Activated naive CD8-positive, alpha-beta T cell (primary cell): ENCODE data around the gene GASK1A.

Experiments used
- H3K27ac Mint-ChIP-seq: one replicate; pipeline ENCODE4 v1.8.0; 2021; ENCODE audit warnings: mixed read lengths
- H3K27me3 Mint-ChIP-seq: one replicate; pipeline ENCODE4 v1.8.0; 2021; ENCODE audit warnings: mixed read lengths
- H3K36me3 Mint-ChIP-seq: one replicate; pipeline ENCODE4 v1.8.0; 2021; ENCODE audit warnings: mixed read lengths
- H3K4me1 Mint-ChIP-seq: one replicate; pipeline ENCODE4 v1.8.0; 2021; ENCODE audit warnings: low read depth, mixed read lengths
- H3K4me3 Mint-ChIP-seq: one replicate; pipeline ENCODE4 v1.8.0; 2021; ENCODE audit warnings: mild to moderate bottlenecking, mixed read lengths
- H3K9me3 Mint-ChIP-seq: one replicate; pipeline ENCODE4 v1.8.0; 2021; ENCODE audit warnings: low read depth, mixed read lengths

Gene GASK1A

GRCh38 chr3:42996633-42997075, 17.5 kb downstream of the GASK1A start:
- no peak overlapping the region for H3K27ac Mint-ChIP-seq
- H3K36me3 Mint-ChIP-seq = no peaks in the 10 kb centered on the region
- H3K4me1 Mint-ChIP-seq = no peaks in the 10 kb centered on the region
- H3K27me3 Mint-ChIP-seq = no peaks in the 10 kb centered on the region
- no peaks in the 10 kb centered on the region for H3K9me3 Mint-ChIP-seq
- no peak overlapping the region for H3K4me3 Mint-ChIP-seq

DNA sequence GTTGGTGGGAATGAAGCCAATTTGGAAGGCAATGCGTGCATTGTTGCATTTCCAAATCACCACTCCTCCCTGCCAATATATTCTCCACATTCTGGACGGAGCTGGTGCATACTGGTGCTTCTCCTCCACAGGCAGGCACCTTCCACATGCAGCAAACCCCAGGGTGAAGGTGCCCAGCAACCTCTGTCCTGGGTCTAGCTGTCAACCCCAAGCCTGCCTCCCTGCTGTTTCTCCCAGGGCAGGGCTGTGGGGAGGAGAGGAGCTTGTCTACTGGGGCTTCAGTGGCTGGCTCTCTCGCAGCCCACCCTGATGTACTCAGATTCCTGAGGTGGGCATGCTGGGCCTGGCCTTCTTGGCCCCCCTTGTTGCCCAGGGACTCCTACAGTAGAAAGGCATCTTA, 20.1 kb downstream of the GASK1A start:
- Mint-ChIP-seq H3K27me3 (no peaks in the 10 kb centered on the region), H3K4me1 (peaks cover 3% of the 10 kb centered on the region), H3K4me3 (no peak overlapping the region), H3K36me3 (no peaks in the 10 kb centered on the region), H3K27ac (no peak overlapping the region), H3K9me3 (no peaks in the 10 kb centered on the region)

DNA sequence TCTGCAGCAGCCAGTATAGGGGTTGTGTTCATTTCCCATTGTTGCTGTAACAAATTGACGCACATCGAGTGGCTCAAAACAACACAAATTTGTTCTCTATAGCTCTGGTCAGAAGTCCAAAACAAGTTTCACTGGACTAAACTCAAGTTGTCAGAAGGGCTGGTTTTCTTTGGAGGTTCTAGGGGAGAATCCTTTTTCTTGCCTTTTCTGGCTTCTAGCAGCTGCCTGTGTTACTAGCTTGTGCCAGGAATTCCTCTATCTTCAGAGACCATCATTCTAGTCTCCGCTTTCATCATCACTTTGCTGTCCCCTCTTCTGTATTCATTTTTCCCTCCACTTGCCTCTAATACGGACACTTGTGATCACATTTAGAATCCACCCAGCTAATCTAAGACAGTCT, 20.5 kb downstream of the GASK1A start:
- no peak overlapping the region for H3K4me3 Mint-ChIP-seq
- peaks cover 6% of the 10 kb centered on the region for H3K4me1 Mint-ChIP-seq
- H3K36me3 Mint-ChIP-seq = no peaks in the 10 kb centered on the region
- no peaks in the 10 kb centered on the region for H3K27me3 Mint-ChIP-seq
- H3K27ac Mint-ChIP-seq = no peak overlapping the region
- H3K9me3 Mint-ChIP-seq = no peaks in the 10 kb centered on the region

DNA sequence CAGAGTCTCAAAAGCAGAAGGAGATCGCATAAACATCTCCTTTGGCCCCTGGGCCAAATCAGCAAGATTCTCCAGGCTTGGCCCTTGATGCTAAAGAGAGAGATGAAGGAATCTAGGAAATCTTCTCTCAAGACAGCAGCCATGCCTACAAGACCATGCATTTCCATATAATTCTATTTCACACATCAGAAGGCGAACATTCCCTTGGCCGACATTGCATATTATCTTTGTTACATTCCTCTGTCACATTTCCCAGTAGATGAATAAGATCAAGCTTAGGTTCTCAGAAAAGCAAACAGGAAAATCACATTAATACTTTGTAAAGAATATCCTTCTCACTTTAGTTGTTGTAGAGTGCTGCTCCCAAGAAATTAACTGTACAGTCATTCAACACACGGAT, 21.3 kb downstream of the GASK1A start:
- no peaks in the 10 kb centered on the region for H3K36me3 Mint-ChIP-seq

GRCh38 chr3:43001094-43001553, 22.0 kb downstream of the GASK1A start:
- H3K4me3 Mint-ChIP-seq = no peak overlapping the region
- H3K4me1 Mint-ChIP-seq = peaks cover 21% of the 10 kb centered on the region
- H3K27ac Mint-ChIP-seq = no peak overlapping the region
- no peaks in the 10 kb centered on the region for H3K36me3 Mint-ChIP-seq
- H3K27me3 Mint-ChIP-seq = no peaks in the 10 kb centered on the region
- no peaks in the 10 kb centered on the region for H3K9me3 Mint-ChIP-seq

More for the DNA sequence above, 21.3 kb downstream of the GASK1A start:
- Mint-ChIP-seq H3K4me1 (peaks cover 13% of the 10 kb centered on the region), H3K27ac (no peak overlapping the region), H3K27me3 (no peaks in the 10 kb centered on the region), H3K9me3 (no peaks in the 10 kb centered on the region), H3K4me3 (no peak overlapping the region)

GRCh38 chr3:43001556-43002121, 22.5 kb downstream of the GASK1A start:
- Mint-ChIP-seq H3K4me1 (peaks cover 24% of the 10 kb centered on the region), H3K27ac (no peak overlapping the region), H3K27me3 (no peaks in the 10 kb centered on the region), H3K9me3 (no peaks in the 10 kb centered on the region), H3K36me3 (no peaks in the 10 kb centered on the region), H3K4me3 (no peak overlapping the region)

DNA sequence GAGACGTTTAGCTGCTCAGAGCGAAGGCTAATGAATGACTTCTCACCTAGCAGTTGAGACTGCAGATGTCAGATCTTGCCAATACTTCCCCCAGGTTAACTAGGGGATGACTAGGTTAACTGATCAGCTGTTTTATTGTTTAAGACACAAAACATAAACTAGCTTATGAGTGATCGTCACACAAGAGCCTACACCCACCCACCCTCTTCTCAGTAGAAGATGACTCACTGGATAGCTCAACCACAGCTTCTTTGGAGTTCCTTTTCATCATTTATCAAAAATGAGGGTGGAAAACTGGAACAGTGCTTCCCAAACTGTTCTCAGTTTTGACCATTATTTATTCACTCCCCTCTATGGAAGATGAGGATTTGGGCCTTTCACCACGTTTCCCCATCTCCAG, 25.2 kb downstream of the GASK1A start:
- no peaks in the 10 kb centered on the region for H3K9me3 Mint-ChIP-seq
- peaks cover 31% of the 10 kb centered on the region for H3K4me1 Mint-ChIP-seq
- H3K36me3 Mint-ChIP-seq = no peaks in the 10 kb centered on the region
- H3K27me3 Mint-ChIP-seq = no peaks in the 10 kb centered on the region
- H3K4me3 Mint-ChIP-seq = no peak overlapping the region
- no peak overlapping the region for H3K27ac Mint-ChIP-seq

- Mint-ChIP-seq H3K4me1 (peaks cover 31% of the 10 kb centered on the region), H3K27me3 (no peaks in the 10 kb centered on the region), H3K27ac (no peak overlapping the region), H3K9me3 (no peaks in the 10 kb centered on the region), H3K36me3 (no peaks in the 10 kb centered on the region), H3K4me3 (no peak overlapping the region)
Observed at GRCh38 chr3:43005253-43005652, 26.1 kb downstream of the GASK1A start.

DNA sequence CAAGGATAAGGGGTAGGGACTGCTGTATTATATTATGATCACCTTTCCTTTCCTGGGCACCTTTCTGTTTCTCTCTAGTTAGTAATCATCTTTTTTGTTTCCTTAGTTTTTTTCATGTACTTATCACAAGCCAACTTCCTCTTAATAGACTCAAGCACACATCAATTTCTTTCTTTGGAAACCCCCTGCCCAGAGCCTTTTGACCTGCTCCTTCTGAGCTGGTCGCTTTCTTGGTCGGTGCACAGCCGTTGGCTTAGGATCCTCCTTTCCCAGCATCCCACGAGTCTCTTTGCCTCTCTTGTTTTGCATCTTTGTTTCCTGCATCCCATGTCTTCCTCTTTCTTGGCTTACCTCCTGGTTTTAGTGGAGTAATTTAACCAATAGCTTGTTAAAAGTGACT, 26.9 kb downstream of the GASK1A start:
- H3K36me3 Mint-ChIP-seq = no peaks in the 10 kb centered on the region
- no peaks in the 10 kb centered on the region for H3K27me3 Mint-ChIP-seq
- no peak overlapping the region for H3K4me3 Mint-ChIP-seq
- H3K27ac Mint-ChIP-seq = peak overlapping the region; percentile 36
- no peaks in the 10 kb centered on the region for H3K9me3 Mint-ChIP-seq
- H3K4me1 Mint-ChIP-seq = peaks cover 35% of the 10 kb centered on the region

- H3K9me3 Mint-ChIP-seq = no peaks in the 10 kb centered on the region
- peaks cover 37% of the 10 kb centered on the region for H3K4me1 Mint-ChIP-seq
- H3K36me3 Mint-ChIP-seq = no peaks in the 10 kb centered on the region
- no peak overlapping the region for H3K27ac Mint-ChIP-seq
- H3K4me3 Mint-ChIP-seq = no peak overlapping the region
- H3K27me3 Mint-ChIP-seq = no peaks in the 10 kb centered on the region
Observed at GRCh38 chr3:43006825-43007224, 27.7 kb downstream of the GASK1A start.

- Mint-ChIP-seq H3K36me3 (no peaks in the 10 kb centered on the region), H3K4me1 (peaks cover 32% of the 10 kb centered on the region), H3K9me3 (no peaks in the 10 kb centered on the region), H3K4me3 (no peak overlapping the region), H3K27ac (no peak overlapping the region), H3K27me3 (no peaks in the 10 kb centered on the region)
Observed at GRCh38 chr3:43009547-43009946, 30.4 kb downstream of the GASK1A start.

DNA sequence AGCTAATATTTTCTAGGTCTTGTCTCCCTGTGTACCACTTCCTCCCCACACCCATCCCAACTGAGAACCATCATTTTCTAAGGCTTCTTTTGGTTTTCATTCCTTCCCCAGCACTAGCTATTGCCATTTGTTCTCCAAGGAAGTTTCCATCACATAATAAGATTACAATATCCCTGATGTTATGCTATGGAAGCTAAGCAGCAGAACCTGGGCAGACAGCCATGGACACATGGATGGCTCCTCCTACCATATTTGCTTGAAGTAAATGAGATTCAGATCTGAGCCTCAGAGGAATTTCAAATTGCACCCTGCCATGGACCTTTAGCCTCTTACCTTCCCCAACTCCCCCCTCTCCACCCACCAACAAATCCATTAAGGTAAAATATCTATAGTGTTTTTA, 31.5 kb downstream of the GASK1A start:
- peaks cover 21% of the 10 kb centered on the region for H3K4me1 Mint-ChIP-seq
- no peaks in the 10 kb centered on the region for H3K27me3 Mint-ChIP-seq
- H3K4me3 Mint-ChIP-seq = no peak overlapping the region
- no peak overlapping the region for H3K27ac Mint-ChIP-seq
- no peaks in the 10 kb centered on the region for H3K9me3 Mint-ChIP-seq
- H3K36me3 Mint-ChIP-seq = no peaks in the 10 kb centered on the region

DNA sequence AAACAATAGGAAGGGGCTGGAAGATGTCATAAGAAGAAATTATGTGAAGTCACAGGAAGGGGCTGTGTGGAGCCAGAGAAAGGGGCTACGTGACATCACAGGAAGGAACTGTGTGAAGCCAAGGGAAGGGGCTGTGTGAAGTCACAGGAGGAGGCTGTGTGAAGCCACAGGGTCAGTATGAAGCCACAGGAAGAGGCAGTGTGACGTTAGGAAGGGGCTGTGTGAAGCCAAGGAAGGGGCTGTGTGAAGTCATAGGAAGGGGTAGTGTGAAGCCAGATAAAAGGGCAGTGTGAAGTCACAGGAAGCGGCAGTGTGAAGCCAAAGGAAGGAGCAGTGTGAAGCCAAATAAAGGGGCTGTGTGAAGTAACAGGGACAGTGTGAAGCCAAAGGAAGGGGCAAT, 32.5 kb downstream of the GASK1A start:
- Mint-ChIP-seq H3K4me3 (no peak overlapping the region), H3K36me3 (no peaks in the 10 kb centered on the region), H3K27me3 (no peaks in the 10 kb centered on the region), H3K27ac (no peak overlapping the region), H3K9me3 (no peaks in the 10 kb centered on the region), H3K4me1 (peaks cover 13% of the 10 kb centered on the region)

DNA sequence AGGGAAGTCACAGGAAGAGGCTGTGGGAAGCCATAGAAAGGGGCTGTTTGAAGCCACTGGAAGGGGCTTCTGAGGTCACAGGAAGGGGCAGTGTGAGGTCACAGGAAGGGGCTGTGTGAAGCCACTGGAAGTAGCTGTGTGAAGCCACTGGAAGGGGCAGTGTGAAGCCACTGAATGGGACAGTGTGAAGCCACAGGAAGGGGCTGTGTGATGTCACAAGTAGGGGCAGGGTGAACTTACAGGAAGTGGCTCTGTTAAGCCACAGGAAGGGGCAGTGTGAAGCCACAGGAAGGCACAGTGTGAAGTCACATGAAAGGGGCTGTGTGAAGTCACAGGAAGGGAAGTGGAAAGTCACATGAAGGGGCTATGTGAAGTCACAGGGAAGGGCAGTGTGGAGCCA, 33.1 kb downstream of the GASK1A start:
- H3K27ac Mint-ChIP-seq = no peak overlapping the region
- H3K27me3 Mint-ChIP-seq = no peaks in the 10 kb centered on the region
- no peaks in the 10 kb centered on the region for H3K36me3 Mint-ChIP-seq
- peaks cover 10% of the 10 kb centered on the region for H3K4me1 Mint-ChIP-seq
- H3K9me3 Mint-ChIP-seq = no peaks in the 10 kb centered on the region
- no peak overlapping the region for H3K4me3 Mint-ChIP-seq

DNA sequence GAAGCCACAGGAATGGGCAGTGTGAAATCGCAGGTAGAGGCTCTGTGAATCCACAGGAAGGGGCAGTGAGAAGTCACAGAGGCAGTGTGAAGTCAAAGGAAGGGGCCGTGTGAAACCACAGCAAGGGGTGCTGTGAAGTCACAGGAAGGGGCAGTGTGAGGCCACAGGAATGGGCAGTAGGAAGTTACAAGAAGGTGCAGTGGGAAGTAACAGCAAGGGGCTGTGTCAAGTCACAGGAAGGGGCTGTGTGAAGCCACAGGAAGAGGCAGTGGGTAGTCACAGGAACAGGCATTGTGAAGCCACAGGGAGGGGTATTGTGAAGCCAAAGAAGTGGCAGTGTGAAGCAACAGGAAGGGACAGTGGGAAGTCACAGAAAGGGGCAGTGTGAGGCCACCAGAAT, 34.1 kb downstream of the GASK1A start:
- Mint-ChIP-seq H3K27ac (no peak overlapping the region), H3K9me3 (no peaks in the 10 kb centered on the region), H3K27me3 (no peaks in the 10 kb centered on the region), H3K4me3 (no peak overlapping the region), H3K4me1 (peaks cover 8% of the 10 kb centered on the region), H3K36me3 (no peaks in the 10 kb centered on the region)

DNA sequence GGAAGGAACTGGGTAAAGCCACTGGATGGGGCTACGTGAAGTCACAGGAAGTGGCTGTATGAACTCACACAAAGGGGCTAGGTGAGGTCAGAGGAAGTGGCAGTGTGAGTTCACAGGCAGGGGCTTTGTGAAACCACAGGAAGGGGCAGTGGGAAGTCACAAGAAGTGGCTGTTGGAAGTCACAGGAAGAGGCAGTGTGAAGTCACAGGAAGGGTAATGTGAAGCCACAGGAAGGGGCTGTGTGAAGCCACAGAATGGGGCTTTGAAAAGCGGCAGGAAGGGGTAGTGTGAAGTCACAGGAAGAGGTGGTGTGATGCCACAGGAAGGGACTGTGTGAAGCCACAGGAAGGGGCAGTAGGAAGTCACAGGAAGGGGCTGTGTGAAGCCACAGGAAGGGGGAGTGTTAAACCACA, 34.6 kb downstream of the GASK1A start:
- H3K27me3 Mint-ChIP-seq = no peaks in the 10 kb centered on the region
- peaks cover 12% of the 10 kb centered on the region for H3K4me1 Mint-ChIP-seq
- H3K36me3 Mint-ChIP-seq = no peaks in the 10 kb centered on the region
- no peak overlapping the region for H3K4me3 Mint-ChIP-seq
- no peaks in the 10 kb centered on the region for H3K9me3 Mint-ChIP-seq
- H3K27ac Mint-ChIP-seq = no peak overlapping the region
